Endodermal cell (in vitro differentiated cells): ENCODE data around the gene FUBP1. TPM values are rescaled to one million over a fixed set of nuclear protein-coding genes. Genes with fewer than 3 reads are reported as not detected.

ENCODE experiments used
- DNase-seq: peaks from one replicate; pipeline ENCODE4 v3.0.0-alpha.2; 2017
- H3K27ac ChIP-seq: 2 replicates; pipeline ENCODE4 v1.5.1; 2013; ENCODE audit warnings: mild to moderate bottlenecking, low read depth, low read length, moderate library complexity
- H3K27me3 ChIP-seq: 2 replicates; pipeline ENCODE4 v1.6.1; 2013; ENCODE audit warnings: mild to moderate bottlenecking, low read length, moderate library complexity; ENCODE audit not compliant: insufficient read depth, control insufficient read depth, poor library complexity, severe bottlenecking
- H3K36me3 ChIP-seq: 2 replicates; pipeline ENCODE4 v1.7.0; 2013; ENCODE audit warnings: mild to moderate bottlenecking, low read length, moderate library complexity; ENCODE audit not compliant: control insufficient read depth, insufficient read depth
- H3K4me1 ChIP-seq: one replicate; pipeline ENCODE4 v1.7.0; 2013; ENCODE audit warnings: low read length; ENCODE audit not compliant: control insufficient read depth, insufficient read depth
- H3K4me3 ChIP-seq: 2 replicates; pipeline ENCODE4 v1.5.1; 2013; ENCODE audit warnings: mild to moderate bottlenecking, low read length, moderate library complexity
- H3K9ac ChIP-seq: 2 replicates; pipeline ENCODE4 v1.6.1; 2013; ENCODE audit warnings: mild to moderate bottlenecking, low read length, moderate library complexity; ENCODE audit not compliant: poor library complexity, severe bottlenecking; ENCODE audit errors: extremely low read depth
- H3K9me3 ChIP-seq: 2 replicates; pipeline ENCODE4 v1.6.1; 2013; ENCODE audit warnings: mild to moderate bottlenecking, low read length, moderate library complexity; ENCODE audit not compliant: control insufficient read depth
- H3K27ac Mint-ChIP-seq: 2 replicates; pipeline ENCODE4 v1.8.0; 2020; ENCODE audit warnings: mixed read lengths
- H3K27me3 Mint-ChIP-seq: 2 replicates; pipeline ENCODE4 v1.8.0; 2021; ENCODE audit warnings: mild to moderate bottlenecking, mixed read lengths; ENCODE audit not compliant: insufficient read depth
- H3K36me3 Mint-ChIP-seq: 2 replicates; pipeline ENCODE4 v1.8.0; 2020; ENCODE audit warnings: low read depth, mixed read lengths
- H3K4me1 Mint-ChIP-seq: 2 replicates; pipeline ENCODE4 v1.8.0; 2020; ENCODE audit warnings: mixed read lengths
- H3K4me3 Mint-ChIP-seq: 2 replicates; pipeline ENCODE4 v1.8.0; 2020; ENCODE audit warnings: mild to moderate bottlenecking, moderate library complexity, mixed read lengths
- H3K9me3 Mint-ChIP-seq: 2 replicates; pipeline ENCODE4 v1.8.0; 2020; ENCODE audit warnings: mild to moderate bottlenecking, mixed read lengths
- CTCF ChIP-seq: fragments of 200-600 bp; sonication (generic); conservative IDR thresholded peaks from 2 replicates; pipeline ENCODE4 v1.5.0; 2021; ENCODE audit warnings: antibody characterized with exemption, mild to moderate bottlenecking
- WGBS, 2 experiments: methylation state at CpG; one replicate each; pipeline versions ENCODE4 v1.1.5 to v1.1.7; 2013; ENCODE audit warnings: missing lambda C conversion rate in 2 of 2, mixed read lengths in 1 of 2; ENCODE audit not compliant: insufficient coverage in 1 of 2, insufficient read length in 1 of 2; 5-methylcytosine and 5-hydroxymethylcytosine counted together
- total RNA-seq, 2 donors: library from RNA; stranded (reverse); fragmentation: NEBNext Ultra II Directional in 1 of 2; extraction: Animal tissue kit (Norgen Biotek cat#: 25700) in 1 of 2; gene quantifications; 2 replicates in 1 of 2; 3 replicates in 1 of 2; pipeline ENCODE4 v1.2.1, GENCODE V29; 2021

The FUBP1 gene
- total RNA-seq, 2 donors from 2014 or later, result 220 to 242 TPM

GRCh38 chr1:77905603-77906002 lies 73.3 kb downstream of the FUBP1 start:
- Histone ChIP-seq H3K36me3 (peaks cover 7% of the 10 kb centered on the region), H3K4me1 (peaks cover 4% of the 10 kb centered on the region), H3K9ac (no peak overlapping the region), H3K27me3 (peaks cover 64% of the 10 kb centered on the region), H3K9me3 (no peaks in the 10 kb centered on the region), H3K4me3 (no peak overlapping the region), H3K27ac (no peak overlapping the region)
- H3K4me1 Mint-ChIP-seq, result peaks cover 3% of the 10 kb centered on the region
- H3K27ac Mint-ChIP-seq, result no peak overlapping the region
- DNase-seq, result no peak
- 95% methylated on average over 1 of the region's 1 CpG; no CpG with 5 or more reads in 1 of the 2 experiments for WGBS, 2 experiments
- H3K4me3 Mint-ChIP-seq, result no peak overlapping the region
- H3K27me3 Mint-ChIP-seq, result peaks cover 78% of the 10 kb centered on the region
- TF ChIP-seq CTCF, result no peak
- peaks cover 2% of the 10 kb centered on the region for H3K36me3 Mint-ChIP-seq
- no peaks in the 10 kb centered on the region for H3K9me3 Mint-ChIP-seq

GRCh38 chr1:77900687-77901293 lies 78.1 kb downstream of the FUBP1 start:
- H3K27ac ChIP-seq, result no peak overlapping the region
- peaks cover 3% of the 10 kb centered on the region for H3K9me3 ChIP-seq
- peaks cover 4% of the 10 kb centered on the region for H3K4me1 ChIP-seq
- WGBS, 2 experiments, result 43 to 50% methylated on average over 1 to 3 of the region's 4 CpGs
- Mint-ChIP-seq H3K36me3 (peaks cover 2% of the 10 kb centered on the region), H3K27ac (no peak overlapping the region), H3K4me1 (peaks cover 3% of the 10 kb centered on the region), H3K9me3 (peaks cover 4% of the 10 kb centered on the region), H3K4me3 (no peak overlapping the region), H3K27me3 (peaks cover 50% of the 10 kb centered on the region)
- H3K9ac ChIP-seq, result no peak overlapping the region
- H3K36me3 ChIP-seq, result peaks cover 11% of the 10 kb centered on the region
- H3K27me3 ChIP-seq, result peaks cover 36% of the 10 kb centered on the region
- DNase-seq, result peak; percentile 75
- H3K4me3 ChIP-seq, result no peak overlapping the region
- peak; percentile 85 for TF ChIP-seq CTCF

- H3K27me3 Mint-ChIP-seq, result peaks cover 40% of the 10 kb centered on the region
- H3K4me1 Mint-ChIP-seq, result peaks cover 3% of the 10 kb centered on the region
- Histone ChIP-seq H3K9ac (no peak overlapping the region), H3K4me3 (no peak overlapping the region), H3K36me3 (peaks cover 16% of the 10 kb centered on the region), H3K27ac (no peak overlapping the region), H3K9me3 (peaks cover 3% of the 10 kb centered on the region), H3K27me3 (peaks cover 26% of the 10 kb centered on the region), H3K4me1 (peaks cover 4% of the 10 kb centered on the region)
- no peak overlapping the region for H3K27ac Mint-ChIP-seq
- 96% methylated on average over 4 of the region's 4 CpGs; no CpG with 5 or more reads in 1 of the 2 experiments for WGBS, 2 experiments
- peaks cover 4% of the 10 kb centered on the region for H3K9me3 Mint-ChIP-seq
- no peak overlapping the region for H3K4me3 Mint-ChIP-seq
- peaks cover 2% of the 10 kb centered on the region for H3K36me3 Mint-ChIP-seq
- no peak for DNase-seq
- TF ChIP-seq CTCF, result no peak
Observed at GRCh38 chr1:77899647-77900320, 79.1 kb downstream of the FUBP1 start.

Other genes with a start within 250 kb of the FUBP1 start
- gene USP33, start 219.2 kb downstream of the FUBP1 start, total RNA-seq, result 10 to 100 TPM; 61.8 to 67.6 TPM
- gene MIGA1, start 199.4 kb downstream of the FUBP1 start, total RNA-seq, result 1 to 10 TPM; 7.3 to 9.5 TPM
- gene NEXN, start 90.4 kb downstream of the FUBP1 start, total RNA-seq, result 1 to 10 TPM; 5.7 TPM
- gene DNAJB4, start 25.9 kb upstream of the FUBP1 start, total RNA-seq, result 10 to 100 TPM; 16.4 to 38.4 TPM
- 1 to 10 TPM in 1 of 2 donors, under 1 TPM in 1; 0.79 to 2.1 TPM for gene GIPC2, start 66.9 kb upstream of the FUBP1 start, total RNA-seq